HEK293T (cell line): ENCODE data around the gene CDC45.

Experiments used
- CTCF ChIA-PET: fragments of 350-600 bp; formaldehyde crosslinking; extraction: SDS; loops from one replicate; lab custom pipeline; 2021; ENCODE audit warnings: antibody characterized with exemption, inconsistent platforms; lab: Yijun Ruan, JAX
- POLR2A ChIA-PET: fragments of 350-600 bp; formaldehyde crosslinking; extraction: SDS; loops from one replicate; lab custom pipeline; 2020; ENCODE audit warnings: antibody characterized with exemption, inconsistent platforms; lab: Yijun Ruan, JAX
- DNase-seq: peaks from one replicate; pipeline ENCODE4 v3.0.0; 2012; ENCODE audit warnings: mixed read lengths; ENCODE audit errors: extremely low spot score
- ARNT ChIP-seq: fragments of 450-650 bp; IDR thresholded peaks from 2 replicates; pipeline ENCODE4 v1.6.1; 2017; ENCODE audit warnings: mild to moderate bottlenecking
- BHLHE40 ChIP-seq: fragments of 450-650 bp; IDR thresholded peaks from 2 replicates; pipeline ENCODE4 v1.6.1; 2016; ENCODE audit warnings: mild to moderate bottlenecking, moderate library complexity, borderline replicate concordance
- CTBP1 ChIP-seq: fragments of 450-650 bp; IDR thresholded peaks from 2 replicates; pipeline ENCODE4 v1.6.1; 2016; ENCODE audit warnings: borderline replicate concordance
- ELF4 ChIP-seq: fragments of 450-650 bp; IDR thresholded peaks from 2 replicates; pipeline ENCODE4 v1.6.1; 2017; ENCODE audit warnings: antibody characterized with exemption
- FOXA1 ChIP-seq: fragments of 450-650 bp; IDR thresholded peaks from 2 replicates; pipeline ENCODE4 v1.6.1; 2016; ENCODE audit warnings: mild to moderate bottlenecking
- FOXK2 ChIP-seq: fragments of 450-650 bp; IDR thresholded peaks from 2 replicates; pipeline ENCODE4 v1.6.1; 2016; ENCODE audit warnings: mild to moderate bottlenecking
- FOXM1 ChIP-seq: fragments of 450-650 bp; IDR thresholded peaks from 2 replicates; pipeline ENCODE4 v1.6.1; 2017; ENCODE audit warnings: mild to moderate bottlenecking, borderline replicate concordance
- HDGF ChIP-seq: fragments of 450-650 bp; IDR thresholded peaks from 2 replicates; pipeline ENCODE4 v1.6.1; 2017; ENCODE audit warnings: antibody characterized with exemption, borderline replicate concordance
- L3MBTL2 ChIP-seq: fragments of 450-650 bp; conservative IDR thresholded peaks from 2 replicates; pipeline ENCODE4 v1.6.1; 2016; ENCODE audit warnings: mild to moderate bottlenecking
- LEF1 ChIP-seq: fragments of 450-650 bp; IDR thresholded peaks from 2 replicates; pipeline ENCODE4 v1.6.1; 2017; ENCODE audit warnings: mild to moderate bottlenecking, borderline replicate concordance
- NFRKB ChIP-seq: fragments of 450-650 bp; IDR thresholded peaks from 2 replicates; pipeline ENCODE4 v1.6.1; 2016; ENCODE audit warnings: mild to moderate bottlenecking, moderate library complexity
- PKNOX1 ChIP-seq: fragments of 450-650 bp; IDR thresholded peaks from 2 replicates; pipeline ENCODE4 v1.6.1; 2016
- SP1 ChIP-seq: fragments of 450-650 bp; IDR thresholded peaks from 2 replicates; pipeline ENCODE4 v1.6.1; 2017
- SUZ12 ChIP-seq: fragments of 450-650 bp; IDR thresholded peaks from 2 replicates; pipeline ENCODE4 v1.6.1; 2016; ENCODE audit warnings: mild to moderate bottlenecking
- TARDBP ChIP-seq: fragments of 450-650 bp; IDR thresholded peaks from 2 replicates; pipeline ENCODE4 v1.6.1; 2016
- ZNF384 ChIP-seq: fragments of 450-650 bp; IDR thresholded peaks from 2 replicates; pipeline ENCODE4 v1.6.1; 2016

CDC45 gene

GRCh38 chr22:19507534-19507861 lies 27.8 kb downstream of the CDC45 start:
- ChIA-PET CTCF (no interaction called here), POLR2A (no interaction called here)
- DNase-seq: no peak
- TF ChIP-seq ARNT (no peak), HDGF (no peak), NFRKB (no peak), FOXM1 (no peak), TARDBP (no peak), FOXK2 (no peak)

GRCh38 chr22:19508024-19508776 lies 28.5 kb downstream of the CDC45 start:
- TF ChIP-seq PKNOX1 (no peak), LEF1 (no peak), FOXM1 (no peak), CTBP1 (no peak), BHLHE40 (no peak), SUZ12 (no peak), ELF4 (no peak), SP1 (no peak), FOXA1 (no peak), HDGF (no peak), FOXK2 (no peak), NFRKB (no peak), ARNT (no peak), TARDBP (no peak), ZNF384 (no peak)
- ChIA-PET POLR2A (interaction anchor here (1.0 kb wide), 1 partner anchor 214 kb away, joined by 3 read pairs; no protein-coding TSS in a partner anchor), CTCF (no interaction called here)
- no peak for DNase-seq

GRCh38 chr22:19509191-19509590 lies 29.5 kb downstream of the CDC45 start:
- DNase-seq: no peak
- ChIA-PET POLR2A (no interaction called here), CTCF (interaction anchor here (1.7 kb wide), 1 partner anchor 121 kb away, joined by 4 read pairs; no protein-coding TSS in a partner anchor)
- no peak for TF ChIP-seq CTBP1

- ChIA-PET POLR2A (no interaction called here), CTCF (interaction anchor here (1.7 kb wide), 1 partner anchor 120 kb away, joined by 4 read pairs; no protein-coding TSS in a partner anchor)
- DNase-seq: no peak
- TF ChIP-seq FOXA1 (no peak), HDGF (no peak), CTBP1 (no peak), LEF1 (no peak), SP1 (no peak)
Observed at GRCh38 chr22:19509923-19510322, 30.2 kb downstream of the CDC45 start.

GRCh38 chr22:19510919-19511341 lies 31.2 kb downstream of the CDC45 start:
- no peak for DNase-seq
- CTCF ChIA-PET: interaction anchor here (1.7 kb wide), 1 partner anchor 119 kb away, joined by 4 read pairs; no protein-coding TSS in a partner anchor
- POLR2A ChIA-PET: interaction anchor here (0.6 kb wide), 1 partner anchor 29 kb away, joined by 4 read pairs; no protein-coding TSS in a partner anchor
- TF ChIP-seq CTBP1 (no peak), NFRKB (no peak), ARNT (no peak), HDGF (no peak), L3MBTL2 (no peak)

- ChIA-PET POLR2A (interaction anchor here (0.6 kb wide), 2 partner anchors 9 to 491 kb away, joined by 3 to 4 read pairs; no protein-coding TSS in a partner anchor), CTCF (no interaction called here)
- no peak for DNase-seq
- TF ChIP-seq ARNT (no peak), TARDBP (no peak), LEF1 (no peak), HDGF (no peak)
Observed at GRCh38 chr22:19513823-19514222, 34.1 kb downstream of the CDC45 start.

GRCh38 chr22:19514831-19515565 lies 35.3 kb downstream of the CDC45 start:
- no peak for DNase-seq
- CTCF ChIA-PET: no interaction called here
- POLR2A ChIA-PET: interaction anchor here (1.0 kb wide), 1 partner anchor 12 kb away, joined by 4 read pairs; no protein-coding TSS in a partner anchor
- TF ChIP-seq HDGF: no peak
- TF ChIP-seq ARNT: no peak
- TF ChIP-seq ZNF384: no peak
- TF ChIP-seq SP1: no peak
- no peak for TF ChIP-seq FOXA1
- no peak for TF ChIP-seq PKNOX1
- no peak for TF ChIP-seq CTBP1
- no peak for TF ChIP-seq NFRKB
- TF ChIP-seq LEF1: no peak
- TF ChIP-seq BHLHE40: no peak
- no peak for TF ChIP-seq TARDBP
- TF ChIP-seq FOXM1: no peak
- no peak for TF ChIP-seq L3MBTL2
- no peak for TF ChIP-seq ELF4
- TF ChIP-seq SUZ12: no peak
